Measurements from ENCODE around the gene TPM4.
"Not testable (repeated sequence)": the region's sequence is repeated elsewhere in the genome, so short reads cannot be mapped to it uniquely, and the experiment has no call there.

The TPM4 gene

GRCh38 chr19:16071072-16071691, 5.1 kb upstream of the TPM4 start:
- no peak for DNase-seq (ENCODE audit: low read depth, low spot score)

GRCh38 chr19:16073481-16073880, 2.8 kb upstream of the TPM4 start:
- DNase-seq (ENCODE audit: low read depth, low spot score), result no peak

DNA sequence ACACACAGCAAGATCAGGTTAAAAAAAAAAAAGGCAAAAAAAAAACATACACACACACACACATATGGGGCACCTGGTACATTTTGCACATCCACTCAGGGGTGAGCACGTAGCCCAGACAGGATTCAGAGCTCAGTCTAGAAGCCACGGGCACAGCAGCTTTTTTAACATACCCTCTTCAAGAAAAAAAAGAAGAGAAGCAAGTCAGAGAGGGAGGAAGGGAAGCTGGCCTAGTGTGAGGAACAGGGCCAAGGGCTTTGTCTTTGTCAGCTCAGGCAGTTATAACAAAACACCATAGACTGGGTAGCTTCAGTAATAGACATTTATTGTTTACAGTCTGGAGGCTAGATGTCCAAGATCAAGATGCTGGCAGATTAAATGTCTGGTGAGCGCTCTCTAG, 2.3 kb upstream of the TPM4 start:
- DNase-seq (ENCODE audit: low read depth, low spot score), result no peak

- DNase-seq (ENCODE audit: low read depth, low spot score), result no peak
These were observed 1.6 kb upstream of the TPM4 start for GRCh38 chr19:16074488-16075365.

- DNase-seq (ENCODE audit: low read depth, low spot score), result no peak
These were observed 703 bp upstream of the TPM4 start for GRCh38 chr19:16075430-16076153.

GRCh38 chr19:16076958-16077611, 790 bp downstream of the TPM4 start:
- DNase-seq (ENCODE audit: low read depth, low spot score), result no peak

DNA sequence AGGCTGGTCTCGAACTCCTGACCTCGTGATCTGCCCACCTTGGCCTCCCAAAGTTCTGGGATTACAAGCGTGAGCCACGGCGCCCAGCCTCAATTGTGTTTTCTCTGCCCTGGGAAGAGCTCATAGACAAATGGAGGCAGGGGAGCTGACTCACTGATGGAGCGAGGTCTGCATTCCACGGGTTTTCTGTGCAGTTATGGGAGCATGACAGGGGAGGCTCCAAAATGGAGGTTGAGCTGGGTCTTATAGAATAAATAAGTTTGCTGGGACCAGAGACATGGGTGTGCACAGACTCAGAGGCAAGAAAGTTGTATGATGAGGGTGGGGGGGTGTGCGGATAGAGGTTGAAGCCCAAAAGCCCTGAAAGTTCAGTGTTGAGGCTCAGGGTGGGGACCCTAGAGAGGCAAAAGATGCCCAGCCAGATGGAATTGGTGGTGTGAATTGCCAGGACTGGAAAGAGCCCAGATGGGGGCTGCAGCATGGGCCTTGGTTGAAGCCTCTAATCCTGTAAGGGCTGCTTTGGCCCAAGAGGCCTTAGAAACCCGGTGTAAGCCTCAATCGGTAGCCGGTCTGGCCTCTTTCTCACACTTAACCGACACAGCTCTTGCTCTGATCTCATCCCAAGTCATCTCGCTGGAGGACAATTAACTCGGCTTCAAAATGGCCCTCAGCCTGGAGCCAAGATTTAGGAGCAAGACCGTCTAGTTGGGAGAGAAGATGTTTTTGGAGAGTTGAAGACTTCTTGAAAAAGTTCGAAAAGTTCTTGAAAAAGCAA, 1.9 kb downstream of the TPM4 start:
- no peak for DNase-seq (ENCODE audit: low read depth, low spot score)

DNA sequence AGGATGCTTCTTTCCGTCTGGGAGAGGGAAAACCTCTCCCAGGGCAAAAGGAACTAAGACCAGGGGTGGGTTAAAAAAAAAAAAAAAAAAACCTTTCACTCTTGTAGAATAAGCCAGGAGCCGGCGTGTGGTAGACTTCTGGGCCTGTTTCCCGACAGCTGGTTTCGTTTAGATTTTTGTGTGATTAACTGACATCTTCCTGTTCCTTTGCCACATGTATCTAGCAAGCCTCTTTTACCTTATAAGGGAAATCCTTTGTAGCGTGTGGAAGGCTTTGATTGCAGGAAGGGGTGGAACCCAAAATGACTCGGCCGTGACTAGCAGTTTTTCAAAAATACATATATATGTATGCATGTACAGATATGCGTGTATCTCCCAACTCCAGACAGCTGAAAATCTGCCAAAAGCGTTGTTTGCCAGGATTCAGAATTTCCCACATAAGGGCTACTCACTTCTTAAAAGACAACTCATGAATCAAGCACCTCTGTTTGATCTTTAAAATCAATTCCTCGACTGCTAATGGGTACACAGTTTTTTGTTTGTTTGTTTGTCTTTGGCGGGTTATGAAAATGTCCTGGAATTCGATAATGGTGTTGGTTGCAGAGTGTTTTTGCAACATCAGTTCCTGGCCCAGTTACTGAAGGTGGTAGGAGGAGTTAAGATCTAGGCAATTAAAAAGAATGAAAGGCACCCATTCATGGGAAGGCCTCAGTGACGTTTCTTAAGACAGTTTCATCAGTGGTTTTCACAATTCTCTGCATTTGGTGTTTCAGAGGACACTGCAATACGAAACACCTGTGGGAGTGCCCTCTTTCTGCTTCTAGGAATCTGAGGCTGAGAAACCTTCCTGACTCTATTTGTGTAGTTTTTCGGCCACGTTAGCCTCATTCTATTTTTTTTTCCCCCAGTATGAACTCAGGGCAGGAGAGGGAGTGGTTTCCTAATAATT, 2.7 kb downstream of the TPM4 start:
- DNase-seq (ENCODE audit: low read depth, low spot score), result no peak

- DNase-seq (ENCODE audit: low read depth, low spot score), result no peak
These were observed 7.9 kb downstream of the TPM4 start for GRCh38 chr19:16084067-16084685.

- DNase-seq (ENCODE audit: low read depth, low spot score), result no peak
These were observed 8.8 kb downstream of the TPM4 start for GRCh38 chr19:16085115-16085514.

- DNase-seq (ENCODE audit: low read depth, low spot score), result not testable (repeated sequence)
These were observed 11.1 kb downstream of the TPM4 start for GRCh38 chr19:16087404-16087803.

GRCh38 chr19:16087940-16088339, 11.6 kb downstream of the TPM4 start:
- no peak for DNase-seq (ENCODE audit: low read depth, low spot score)

DNA sequence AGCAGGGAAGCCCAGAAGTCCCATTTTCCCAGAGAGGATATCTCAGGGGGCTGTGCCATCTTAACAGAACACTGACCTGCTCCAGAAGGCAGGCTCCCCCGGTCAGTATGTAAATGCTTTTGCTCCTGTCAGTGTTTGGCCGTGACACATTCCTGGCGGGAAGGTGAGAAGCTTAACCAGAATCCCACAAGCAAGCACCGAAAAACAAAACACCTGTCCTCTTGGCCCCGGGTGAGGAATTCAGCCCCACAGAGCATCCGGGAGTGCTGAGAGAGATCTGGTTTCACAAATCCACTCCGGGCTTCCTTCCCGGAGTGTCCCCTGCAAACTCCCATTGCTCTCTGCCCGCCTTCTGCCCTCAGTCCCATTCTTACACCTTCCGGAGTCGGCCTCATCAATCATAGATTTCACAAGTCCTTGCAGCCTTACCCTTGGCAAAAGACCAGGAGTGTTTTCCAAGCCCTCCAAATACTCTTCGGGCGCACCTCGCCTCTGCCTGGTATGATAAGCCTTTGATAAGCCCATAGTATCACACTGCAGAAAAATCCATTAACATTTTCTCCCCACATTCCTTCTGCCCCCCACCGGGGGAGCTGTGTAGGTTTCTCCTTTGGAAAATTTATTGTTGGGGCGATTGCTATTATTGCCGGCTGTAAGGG, 12.2 kb downstream of the TPM4 start:
- DNase-seq (ENCODE audit: low read depth, low spot score), result no peak

DNA sequence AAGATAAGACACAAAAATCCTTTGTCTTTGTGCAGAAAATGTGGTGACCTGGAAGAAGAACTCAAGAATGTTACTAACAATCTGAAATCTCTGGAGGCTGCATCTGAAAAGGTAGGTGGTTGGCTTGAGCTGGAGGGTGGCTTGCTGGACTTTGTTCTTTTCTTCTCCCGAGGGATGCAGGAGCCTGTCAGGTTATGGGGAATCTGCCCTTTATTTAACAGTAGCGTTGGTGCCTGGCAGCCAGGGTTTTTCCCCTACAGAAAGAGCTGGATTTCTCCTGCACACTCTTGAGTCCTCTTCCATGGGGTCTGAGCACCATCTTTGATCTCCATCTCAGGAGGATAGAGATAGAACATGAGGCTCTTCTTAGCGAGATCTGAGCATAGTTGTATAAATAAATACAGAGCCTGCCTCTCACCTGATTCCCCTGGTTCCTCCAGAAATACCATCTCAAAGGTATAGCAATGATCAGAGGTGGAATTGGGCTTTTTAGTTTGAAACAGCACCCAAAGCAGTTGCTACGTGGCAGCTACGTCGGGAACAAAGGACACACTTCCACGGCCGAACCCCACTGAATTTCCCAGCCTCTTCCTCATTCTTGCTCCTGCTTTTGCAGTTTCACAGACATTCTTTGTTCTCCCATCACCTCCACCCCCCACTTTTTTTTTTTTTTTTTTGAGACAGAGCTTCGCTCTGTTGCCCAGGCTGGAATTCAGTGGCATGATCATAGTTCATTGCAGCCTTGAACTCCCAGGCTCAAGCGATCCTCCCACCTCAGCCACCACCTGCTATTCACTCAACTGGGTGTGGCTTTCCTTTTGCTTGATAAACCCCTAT, 12.9 kb downstream of the TPM4 start:
- DNase-seq (ENCODE audit: low read depth, low spot score), result no peak

DNA sequence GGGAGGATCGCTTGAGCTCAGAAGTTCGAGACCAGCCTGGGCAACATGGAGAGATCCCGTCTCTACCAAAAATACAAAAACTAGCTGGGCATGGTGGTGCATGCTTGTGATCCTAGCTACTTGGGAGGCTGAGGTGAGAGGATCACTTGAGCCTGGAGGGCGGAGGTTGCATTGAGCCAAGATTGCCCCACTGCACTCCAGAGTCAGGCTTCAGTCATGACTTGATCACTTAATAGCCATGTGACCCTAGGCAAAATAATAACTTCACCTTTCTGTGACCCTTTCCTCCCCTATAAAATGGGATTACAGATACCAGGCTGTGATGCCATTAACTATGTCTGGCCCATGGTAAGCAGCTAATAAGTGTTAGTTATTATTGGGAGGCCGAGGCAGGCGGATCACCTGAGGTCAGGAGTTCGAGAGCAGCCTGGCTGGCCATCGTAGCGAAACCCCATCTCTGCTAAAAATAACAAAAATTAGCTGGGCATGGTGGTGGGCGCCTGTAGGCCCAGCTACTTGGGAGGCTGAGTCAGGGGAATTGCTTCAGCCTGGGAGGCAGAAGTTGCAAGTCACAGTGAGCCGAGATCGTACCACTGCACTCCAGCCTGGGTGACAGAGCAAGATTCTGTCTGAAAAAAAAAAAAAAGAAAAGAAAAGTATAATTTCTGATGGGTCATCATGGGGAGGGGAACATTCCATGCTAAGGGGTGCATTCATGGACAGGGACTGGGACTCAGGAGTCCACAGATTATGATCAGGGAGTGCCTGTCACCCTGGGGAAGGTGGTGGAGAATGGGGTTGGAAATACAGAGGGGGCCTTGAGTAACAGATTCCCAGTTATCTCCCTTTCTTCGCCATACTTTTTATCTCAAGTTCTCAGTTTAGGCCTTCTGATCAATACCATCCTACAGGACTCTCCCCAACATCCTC, 15.5 kb downstream of the TPM4 start:
- DNase-seq (ENCODE audit: low read depth, low spot score), result no peak

GRCh38 chr19:16094360-16095070, 18.2 kb downstream of the TPM4 start:
- DNase-seq (ENCODE audit: low read depth, low spot score), result no peak

All from iPS DF 19.7 (cell line).